Central memory CD8-positive, alpha-beta T cell (primary cell): ENCODE data around the gene TAF6.
A peak's percentile ranks its signal among the peaks of the same experiment; 100 is the strongest.

Experiments used
- ATAC-seq: fragments of 150-1000 bp; cut with Tn5 transposase; replicated peaks from 2 replicates; pipeline ENCODE4 v1.10.0; 2022; ENCODE audit warnings: mild to moderate bottlenecking, moderate FRiP score, moderate number of reproducible peaks; ENCODE audit not compliant: poor library complexity, severe bottlenecking; ENCODE audit errors: extremely low read depth
- DNase-seq, 2 donors: peaks; one replicate each; pipeline ENCODE4 v3.0.0; 2021; ENCODE audit warnings: low spot score in 2 of 2
- H3K27ac Mint-ChIP-seq: one replicate; pipeline ENCODE4 v1.8.0; 2022; ENCODE audit warnings: low read depth, mild to moderate bottlenecking, moderate library complexity, mixed read lengths
- H3K27me3 Mint-ChIP-seq: one replicate; pipeline ENCODE4 v1.8.0; 2022; ENCODE audit warnings: mixed read lengths
- H3K36me3 Mint-ChIP-seq: one replicate; pipeline ENCODE4 v1.8.0; 2022; ENCODE audit warnings: mild to moderate bottlenecking, moderate library complexity, mixed read lengths; ENCODE audit not compliant: insufficient read depth
- H3K4me1 Mint-ChIP-seq: one replicate; pipeline ENCODE4 v1.8.0; 2022; ENCODE audit warnings: mixed read lengths
- H3K4me3 Mint-ChIP-seq: one replicate; pipeline ENCODE4 v1.8.0; 2022; ENCODE audit warnings: mild to moderate bottlenecking, moderate library complexity, mixed read lengths
- H3K9me3 Mint-ChIP-seq: one replicate; pipeline ENCODE4 v1.8.0; 2022; ENCODE audit warnings: mixed read lengths

TAF6 gene

DNA sequence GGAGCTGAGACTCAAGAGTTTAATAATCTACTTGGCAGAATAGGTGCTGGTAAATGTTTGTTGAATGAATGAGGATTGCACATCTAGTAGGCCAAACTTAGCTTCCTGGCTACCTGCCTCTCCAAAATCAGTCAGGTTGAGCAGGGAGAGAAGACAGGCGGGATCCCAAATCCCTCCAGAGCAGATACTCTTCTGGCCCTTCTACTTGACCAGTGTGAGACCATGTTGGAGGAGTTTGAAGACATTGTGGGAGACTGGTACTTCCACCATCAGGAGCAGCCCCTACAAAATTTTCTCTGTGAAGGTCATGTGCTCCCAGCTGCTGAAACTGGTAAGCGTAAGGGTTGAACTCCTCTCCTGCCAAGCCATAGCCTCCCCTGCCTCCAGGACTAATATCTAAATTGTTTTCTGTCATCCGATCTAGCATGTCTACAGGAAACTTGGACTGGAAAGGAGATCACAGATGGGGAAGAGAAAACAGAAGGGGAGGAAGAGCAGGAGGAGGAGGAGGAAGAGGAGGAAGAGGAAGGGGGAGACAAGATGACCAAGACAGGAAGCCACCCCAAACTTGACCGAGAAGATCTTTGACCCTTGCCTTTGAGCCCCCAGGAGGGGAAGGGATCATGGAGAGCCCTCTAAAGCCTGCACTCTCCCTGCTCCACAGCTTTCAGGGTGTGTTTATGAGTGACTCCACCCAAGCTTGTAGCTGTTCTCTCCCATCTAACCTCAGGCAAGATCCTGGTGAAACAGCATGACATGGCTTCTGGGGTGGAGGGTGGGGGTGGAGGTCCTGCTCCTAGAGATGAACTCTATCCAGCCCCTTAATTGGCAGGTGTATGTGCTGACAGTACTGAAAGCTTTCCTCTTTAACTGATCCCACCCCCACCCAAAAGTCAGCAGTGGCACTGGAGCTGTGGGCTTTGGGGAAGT is 5.4 kb upstream of the TAF6 start:
- ATAC-seq (no peak), DNase-seq (no peak)
- H3K27ac Mint-ChIP-seq = no peak overlapping the region
- H3K4me3 Mint-ChIP-seq = peak overlapping the region; percentile 98
- H3K27me3 Mint-ChIP-seq = no peaks in the 10 kb centered on the region
- H3K36me3 Mint-ChIP-seq = peaks cover 16% of the 10 kb centered on the region
- peaks cover 40% of the 10 kb centered on the region for H3K4me1 Mint-ChIP-seq
- no peaks in the 10 kb centered on the region for H3K9me3 Mint-ChIP-seq

- DNase-seq = no peak
- ATAC-seq = no peak
- H3K4me3 Mint-ChIP-seq = no peak overlapping the region
- H3K27ac Mint-ChIP-seq = no peak overlapping the region
- H3K27me3 Mint-ChIP-seq = no peaks in the 10 kb centered on the region
- H3K36me3 Mint-ChIP-seq = peaks cover 25% of the 10 kb centered on the region
- H3K4me1 Mint-ChIP-seq = peaks cover 48% of the 10 kb centered on the region
- H3K9me3 Mint-ChIP-seq = no peaks in the 10 kb centered on the region
These were observed 3.4 kb upstream of the TAF6 start for GRCh38 chr7:100122568-100122967.

GRCh38 chr7:100122067-100122466 is 2.9 kb upstream of the TAF6 start:
- H3K27me3 Mint-ChIP-seq = no peaks in the 10 kb centered on the region
- H3K9me3 Mint-ChIP-seq = no peaks in the 10 kb centered on the region
- ATAC-seq (no peak), DNase-seq (no peak)
- no peak overlapping the region for H3K4me3 Mint-ChIP-seq
- H3K4me1 Mint-ChIP-seq = peaks cover 45% of the 10 kb centered on the region
- H3K36me3 Mint-ChIP-seq = peaks cover 25% of the 10 kb centered on the region
- no peak overlapping the region for H3K27ac Mint-ChIP-seq

DNA sequence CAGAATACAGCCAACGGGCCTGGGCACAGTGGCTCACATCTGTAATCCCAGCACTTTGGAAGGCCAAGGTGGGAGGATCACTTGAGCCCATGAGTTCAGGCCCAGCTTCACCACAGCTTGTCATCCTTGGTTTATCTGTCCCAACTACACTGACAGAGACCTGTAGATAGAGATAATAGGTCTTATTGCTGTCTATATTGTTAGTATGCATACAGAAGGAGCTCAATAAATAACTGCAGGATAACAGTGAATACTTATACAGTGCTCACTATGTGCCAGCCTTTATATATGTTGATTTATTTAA is 1.5 kb upstream of the TAF6 start:
- Mint-ChIP-seq H3K4me1 (peaks cover 35% of the 10 kb centered on the region), H3K27ac (peak overlapping the region; percentile 99), H3K9me3 (no peaks in the 10 kb centered on the region), H3K4me3 (peak overlapping the region; percentile 97), H3K36me3 (peaks cover 19% of the 10 kb centered on the region), H3K27me3 (no peaks in the 10 kb centered on the region)
- DNase-seq (no peak), ATAC-seq (no peak)

DNA sequence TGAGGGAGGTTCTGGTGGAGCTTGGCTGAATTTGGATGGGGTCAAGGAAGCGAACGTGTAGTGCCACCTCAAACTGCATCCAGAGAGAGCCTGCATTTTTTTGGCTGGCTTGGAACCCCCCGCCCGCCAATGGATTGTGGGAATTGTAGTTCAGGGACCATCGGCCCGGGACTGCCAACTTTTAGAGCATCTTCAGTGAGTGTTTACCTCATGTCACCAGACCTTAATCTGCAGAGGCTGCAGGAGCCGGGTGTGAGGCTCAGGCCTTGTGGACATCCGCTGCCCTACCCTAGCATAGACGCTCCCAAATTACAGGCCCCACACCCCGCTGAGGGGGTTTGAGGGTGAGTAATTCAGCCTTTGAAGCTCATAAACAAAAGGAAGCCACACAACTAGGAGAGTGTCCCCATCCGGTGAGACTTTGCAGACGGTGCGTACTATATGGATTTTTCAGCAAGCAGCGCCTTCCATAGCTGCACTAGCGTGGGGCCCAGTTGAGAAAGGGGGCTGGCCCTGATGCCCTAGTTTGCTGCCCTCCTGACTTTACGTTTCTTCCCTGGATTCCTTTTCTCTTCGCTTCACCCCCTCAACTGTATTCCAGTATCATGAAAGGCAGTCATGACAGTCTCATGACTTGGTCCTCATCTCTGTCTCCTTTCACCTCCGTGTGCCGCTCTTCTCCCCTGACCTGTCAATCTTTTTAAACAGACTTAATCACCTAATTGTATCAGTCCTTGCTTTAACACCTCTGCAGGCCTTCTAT is 993 bp upstream of the TAF6 start:
- no peaks in the 10 kb centered on the region for H3K9me3 Mint-ChIP-seq
- peak; percentile 51 to 68 for DNase-seq
- H3K4me1 Mint-ChIP-seq = peaks cover 32% of the 10 kb centered on the region
- no peaks in the 10 kb centered on the region for H3K27me3 Mint-ChIP-seq
- peak; percentile 68 for ATAC-seq
- peak overlapping the region; percentile 99 for H3K27ac Mint-ChIP-seq
- peaks cover 20% of the 10 kb centered on the region for H3K36me3 Mint-ChIP-seq
- H3K4me3 Mint-ChIP-seq = peak overlapping the region; percentile 97

DNA sequence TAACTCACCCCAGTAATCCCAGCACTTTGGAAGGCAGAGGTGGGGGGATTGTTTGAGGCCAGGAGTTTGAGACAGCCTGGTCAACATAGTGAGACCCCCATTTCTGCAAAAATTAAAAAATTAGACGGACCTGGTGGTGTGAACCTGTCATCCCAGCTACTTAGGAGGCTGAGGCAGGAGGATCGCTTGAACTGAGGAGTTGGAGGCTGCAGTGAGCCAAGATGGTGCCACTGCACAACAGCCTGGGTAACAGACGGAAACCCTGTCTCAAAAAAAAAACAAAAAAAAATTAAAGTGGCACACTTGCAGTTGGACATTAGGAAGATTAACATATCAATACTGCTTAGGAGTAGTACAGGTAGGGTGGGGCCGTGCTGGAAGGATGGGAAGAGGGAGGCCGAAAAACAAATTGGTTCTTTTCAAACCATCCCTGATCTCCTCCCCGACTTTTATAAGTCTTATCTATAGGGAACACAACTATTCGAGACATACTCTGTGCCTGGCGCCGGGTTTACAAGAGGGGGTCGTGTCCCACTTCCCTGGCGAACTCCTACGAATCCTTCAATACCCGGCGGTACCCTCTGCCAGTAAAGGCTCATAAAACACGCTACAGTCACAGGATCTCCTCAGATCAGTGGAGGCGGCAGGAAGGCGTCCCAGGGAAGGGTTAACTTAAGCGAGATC is 628 bp downstream of the TAF6 start:
- Mint-ChIP-seq H3K9me3 (no peaks in the 10 kb centered on the region), H3K27me3 (no peaks in the 10 kb centered on the region), H3K4me1 (peaks cover 25% of the 10 kb centered on the region), H3K4me3 (peak overlapping the region; percentile 97), H3K36me3 (peaks cover 24% of the 10 kb centered on the region), H3K27ac (peak overlapping the region; percentile 99)
- ATAC-seq (no peak), DNase-seq (no peak)

GRCh38 chr7:100115026-100115425 is 4.1 kb downstream of the TAF6 start:
- peaks cover 42% of the 10 kb centered on the region for H3K36me3 Mint-ChIP-seq
- no peak overlapping the region for H3K4me3 Mint-ChIP-seq
- H3K27ac Mint-ChIP-seq = no peak overlapping the region

GRCh38 chr7:100111914-100112313 is 7.2 kb downstream of the TAF6 start:
- Mint-ChIP-seq H3K27ac (no peak overlapping the region), H3K9me3 (no peaks in the 10 kb centered on the region), H3K4me3 (no peak overlapping the region), H3K36me3 (peaks cover 41% of the 10 kb centered on the region), H3K4me1 (no peaks in the 10 kb centered on the region), H3K27me3 (no peaks in the 10 kb centered on the region)
- DNase-seq (no peak), ATAC-seq (no peak)

More at GRCh38 chr7:100115026-100115425, 4.1 kb downstream of the TAF6 start:
- Mint-ChIP-seq H3K27me3 (no peaks in the 10 kb centered on the region), H3K4me1 (peaks cover 18% of the 10 kb centered on the region), H3K9me3 (no peaks in the 10 kb centered on the region)
- DNase-seq = no peak
- no peak for ATAC-seq

DNA sequence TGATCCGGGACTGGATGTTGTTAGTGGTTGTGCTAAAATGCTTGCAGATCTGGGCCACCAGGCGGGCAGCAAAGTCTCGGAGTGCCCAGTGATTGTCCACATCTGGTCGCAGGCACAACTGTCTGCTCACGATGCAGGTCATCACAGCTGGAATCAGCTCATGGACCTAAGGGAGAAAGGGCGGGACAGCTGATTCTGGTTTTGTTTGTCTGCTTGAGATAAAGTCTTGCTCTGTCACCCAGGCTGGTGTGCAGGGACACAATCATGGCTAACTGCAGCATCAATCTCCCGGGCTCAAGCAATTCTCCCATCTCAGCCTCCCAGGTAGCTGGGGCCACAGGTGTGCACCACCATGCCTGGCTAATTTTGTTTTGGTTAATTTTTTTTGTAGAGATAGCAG is 8.0 kb downstream of the TAF6 start:
- Mint-ChIP-seq H3K4me1 (no peaks in the 10 kb centered on the region), H3K27ac (no peak overlapping the region), H3K36me3 (peaks cover 43% of the 10 kb centered on the region), H3K27me3 (no peaks in the 10 kb centered on the region), H3K4me3 (no peak overlapping the region), H3K9me3 (no peaks in the 10 kb centered on the region)
- ATAC-seq (no peak), DNase-seq (no peak)

DNA sequence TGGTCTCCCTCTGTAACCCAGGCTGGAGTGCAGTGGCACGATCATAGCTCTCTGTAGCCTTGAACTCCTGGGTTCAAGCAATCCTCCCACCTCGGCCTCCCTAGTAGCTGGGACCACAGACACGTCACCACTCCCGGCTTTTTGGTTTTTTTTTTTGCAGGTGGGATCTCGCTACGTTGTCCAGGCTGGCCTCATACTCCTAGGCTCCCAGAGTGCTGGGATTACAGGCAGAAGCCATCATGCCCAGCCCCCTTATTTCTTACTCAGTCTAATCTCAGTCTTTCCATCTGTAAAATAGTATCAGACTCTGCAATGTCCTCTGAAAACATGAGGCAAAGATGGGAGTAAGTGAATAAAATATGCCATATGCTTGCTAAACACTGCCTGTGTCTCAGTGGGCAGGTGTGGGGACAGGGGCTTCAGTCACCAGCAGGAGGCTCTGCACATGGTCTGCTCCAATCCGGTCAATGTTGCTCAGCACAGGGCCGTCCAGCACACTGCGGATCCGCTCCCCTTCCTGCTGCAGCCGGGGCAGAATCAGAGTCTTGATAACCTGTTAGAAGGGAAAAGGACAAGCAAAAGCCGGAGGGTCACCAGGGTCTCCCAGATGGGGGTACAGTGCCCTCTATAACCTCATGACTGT is 9.5 kb downstream of the TAF6 start:
- DNase-seq = no peak
- no peak overlapping the region for H3K27ac Mint-ChIP-seq
- peaks cover 44% of the 10 kb centered on the region for H3K36me3 Mint-ChIP-seq
- no peak for ATAC-seq
- H3K27me3 Mint-ChIP-seq = no peaks in the 10 kb centered on the region
- H3K4me1 Mint-ChIP-seq = no peaks in the 10 kb centered on the region
- H3K4me3 Mint-ChIP-seq = no peak overlapping the region
- no peaks in the 10 kb centered on the region for H3K9me3 Mint-ChIP-seq

DNA sequence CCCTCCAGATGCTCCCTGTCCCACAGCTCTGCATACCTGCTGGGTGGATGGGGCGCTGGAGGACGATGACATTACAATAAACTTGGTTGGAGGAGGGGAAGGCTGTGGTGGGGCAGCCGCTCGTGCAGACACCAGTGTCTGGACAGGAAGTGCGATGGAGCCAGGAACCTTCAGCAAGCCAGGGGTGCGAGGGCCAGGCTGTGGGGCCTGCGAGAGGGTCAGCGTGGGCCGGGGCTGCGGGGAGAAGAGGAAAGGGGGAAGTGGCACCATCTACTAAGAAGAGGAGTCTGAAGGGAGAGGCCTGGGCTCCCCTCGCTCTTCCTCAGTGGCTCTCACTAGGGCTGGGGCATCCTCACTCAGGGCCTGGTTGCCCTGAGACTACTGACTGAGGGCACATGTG is 11.3 kb downstream of the TAF6 start:
- Mint-ChIP-seq H3K27me3 (no peaks in the 10 kb centered on the region), H3K9me3 (no peaks in the 10 kb centered on the region), H3K27ac (no peak overlapping the region), H3K36me3 (peaks cover 41% of the 10 kb centered on the region), H3K4me3 (no peak overlapping the region), H3K4me1 (no peaks in the 10 kb centered on the region)
- ATAC-seq (no peak), DNase-seq (no peak)

- DNase-seq = no peak
- Mint-ChIP-seq H3K4me1 (peaks cover 5% of the 10 kb centered on the region), H3K27ac (no peak overlapping the region), H3K4me3 (no peak overlapping the region), H3K36me3 (peaks cover 35% of the 10 kb centered on the region), H3K27me3 (no peaks in the 10 kb centered on the region), H3K9me3 (no peaks in the 10 kb centered on the region)
- ATAC-seq = no peak
These were observed 11.9 kb downstream of the TAF6 start for GRCh38 chr7:100107125-100107737.
